HL-60/S4 treated with phorbol 12-myristate 13-acetate at 8.2 ng/mL for 4 days and 3 days (cell line): ENCODE measurements around the gene DTNA.

Experiments used
- in situ Hi-C: fragments of 300-500 bp; cut with MboI; formaldehyde crosslinking; loops from 2 replicates; pipeline ENCODE4 v1.15.0; 2022; ENCODE audit warnings: low sequenced_read_pairs

Gene DTNA

DNA sequence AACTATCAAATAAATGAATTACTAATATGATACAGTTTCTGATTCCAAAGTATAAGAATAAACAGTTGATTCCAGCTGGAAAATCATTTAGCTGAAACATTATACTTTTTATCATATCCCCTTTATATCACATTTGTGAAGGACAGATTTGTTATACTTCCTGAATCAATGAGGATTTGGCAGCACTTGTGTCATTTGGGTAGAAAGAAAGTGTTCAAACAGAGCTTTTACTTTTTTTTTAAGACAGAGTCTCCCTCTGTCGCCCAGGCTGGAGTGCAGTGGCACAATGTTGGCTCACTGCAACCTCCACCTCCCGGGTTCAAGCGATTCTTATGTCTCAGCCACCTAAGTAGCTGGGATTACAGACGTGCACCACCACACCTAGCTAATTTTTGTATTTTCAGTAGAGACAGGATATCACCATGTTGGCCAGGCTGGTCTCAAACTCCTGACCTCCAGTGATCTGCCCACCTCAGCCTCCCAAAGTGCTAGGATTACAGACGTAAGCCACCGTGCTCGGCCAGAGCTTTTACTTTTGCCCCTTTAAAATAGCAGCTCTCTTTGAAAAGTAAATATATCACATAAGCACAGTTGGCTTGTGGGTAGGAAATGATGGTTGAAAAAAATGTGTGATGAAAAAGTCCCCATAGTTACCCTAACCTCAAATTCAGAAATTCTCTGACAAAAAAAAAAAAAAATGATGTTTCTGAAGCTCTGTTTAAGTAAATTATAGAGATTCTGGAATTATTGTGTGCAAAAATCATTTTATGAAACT lies 95.2 kb downstream of the DTNA start:
- in situ Hi-C loops: no loop called here

DNA sequence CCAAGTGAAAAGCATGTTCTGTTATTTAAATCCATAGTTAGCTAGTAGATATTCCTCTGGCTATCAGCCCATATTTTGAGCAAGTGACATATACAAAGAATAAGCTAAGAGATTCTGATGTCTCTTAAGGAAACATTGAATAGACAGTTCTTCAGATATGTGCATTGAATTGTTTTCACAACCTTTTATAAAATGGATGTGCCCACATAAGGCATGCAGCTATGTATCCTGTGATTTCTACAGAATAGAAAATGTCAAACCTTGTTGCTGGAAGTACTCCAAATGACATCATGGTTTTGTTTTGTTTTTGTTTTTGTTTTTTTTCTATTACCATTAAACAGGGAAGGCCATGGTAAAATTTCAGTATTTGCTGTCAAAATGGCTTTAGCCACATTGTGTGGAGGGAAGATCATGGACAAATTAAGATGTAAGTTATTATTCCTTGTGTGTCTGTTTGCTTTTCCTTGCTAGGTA lies 95.8 kb downstream of the DTNA start:
- in situ Hi-C loops: no loop called here

DNA sequence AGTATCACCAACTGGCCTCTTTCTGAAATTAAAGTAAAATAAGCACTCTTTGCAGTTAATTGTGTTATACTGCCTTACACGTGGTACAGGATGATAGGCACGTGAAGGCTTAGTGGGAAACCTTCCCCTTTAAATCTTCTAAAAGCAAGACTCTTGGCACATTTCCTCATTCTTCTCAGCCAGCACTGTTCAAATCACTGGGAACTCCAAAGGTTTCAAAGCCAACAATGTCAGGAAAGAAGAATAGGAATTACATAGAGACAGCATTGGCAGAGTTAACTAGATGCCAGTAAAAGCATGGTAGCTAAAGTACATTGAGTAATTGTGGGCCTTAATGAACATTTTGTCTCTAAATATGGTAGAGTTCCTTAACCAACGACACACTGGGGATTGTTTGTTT lies 96.4 kb downstream of the DTNA start:
- in situ Hi-C loops: no loop called here

DNA sequence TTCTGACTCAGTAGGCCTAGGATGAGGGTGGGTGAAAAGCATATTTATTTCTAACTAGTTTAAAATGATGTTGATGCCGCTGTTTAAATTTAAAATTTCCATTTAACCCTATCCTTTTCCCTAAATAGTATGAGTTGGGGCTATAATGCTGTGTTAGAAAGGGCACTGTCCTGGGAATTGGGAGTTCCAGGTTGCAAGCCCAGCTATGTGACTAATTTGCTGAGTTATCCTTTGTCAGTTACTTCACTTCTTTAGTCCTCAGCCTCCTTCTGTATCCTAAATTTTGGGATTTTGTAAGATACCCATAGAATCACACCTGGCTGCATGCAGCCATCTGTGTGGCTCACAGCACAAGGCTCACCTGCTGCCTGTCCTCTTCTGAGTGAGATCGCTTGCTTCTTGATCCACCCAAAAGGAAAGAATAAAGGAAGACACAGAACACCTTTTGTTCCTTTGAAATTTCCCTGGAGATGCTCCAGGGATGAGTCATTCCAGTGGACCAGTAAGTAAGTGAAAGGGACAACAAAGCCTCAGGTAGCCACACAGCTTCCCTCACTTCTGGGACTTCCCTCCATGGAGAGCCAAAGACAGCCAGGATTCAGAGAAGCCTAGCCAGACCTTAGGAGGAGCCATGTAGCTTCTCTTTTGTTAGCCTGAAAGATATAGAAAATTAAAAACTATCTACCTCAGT lies 97.2 kb downstream of the DTNA start:
- in situ Hi-C loops: no loop called here

DNA sequence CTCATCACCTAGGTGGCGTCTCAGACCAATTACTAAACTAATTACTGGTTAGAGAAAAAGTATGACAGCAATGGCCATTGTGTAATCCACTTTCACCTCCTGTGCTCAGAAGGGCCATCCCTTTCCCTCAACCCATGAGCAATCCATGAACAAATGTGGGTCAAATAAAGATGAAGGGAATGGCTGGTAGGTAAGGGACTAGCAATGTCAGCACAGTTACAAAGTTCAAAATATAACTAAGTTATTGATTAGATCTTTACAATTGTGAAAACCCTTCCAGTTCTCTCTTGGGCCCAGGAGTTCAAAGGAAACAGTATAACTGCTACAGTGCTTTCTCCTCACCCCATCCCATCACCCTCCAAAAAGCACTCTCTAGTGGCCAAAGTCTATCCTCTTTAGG lies 98.3 kb downstream of the DTNA start:
- in situ Hi-C loops: no loop called here

DNA sequence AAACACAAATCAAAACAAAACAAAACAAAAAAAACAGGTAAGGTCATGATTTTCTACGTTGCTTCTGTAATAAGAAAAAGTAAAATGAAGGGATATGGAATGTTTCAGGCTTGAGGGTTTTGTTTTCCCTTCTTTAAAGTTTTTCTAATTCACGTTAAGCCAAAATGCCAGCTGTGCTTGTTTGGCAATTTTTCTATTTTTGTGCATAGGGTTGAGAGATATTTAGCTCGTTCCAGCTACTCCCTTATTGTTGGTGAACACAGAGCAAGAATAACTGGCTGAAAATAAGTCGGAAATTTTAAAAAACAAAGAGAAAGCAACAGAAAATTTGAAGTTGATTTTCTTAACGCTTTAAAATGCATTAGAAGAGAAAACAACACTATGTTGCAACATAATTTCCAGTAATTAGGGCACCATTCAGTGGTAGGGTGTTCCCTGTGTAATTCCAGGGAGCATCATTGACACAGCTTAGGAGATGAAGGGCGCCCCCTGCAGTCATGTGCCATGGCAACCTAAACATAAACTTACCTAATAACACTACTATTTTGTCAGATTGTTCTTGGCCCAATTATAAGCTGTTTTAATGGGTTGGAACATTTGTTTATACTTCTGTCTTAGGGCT lies 99.5 kb downstream of the DTNA start:
- in situ Hi-C loops: no loop called here

DNA sequence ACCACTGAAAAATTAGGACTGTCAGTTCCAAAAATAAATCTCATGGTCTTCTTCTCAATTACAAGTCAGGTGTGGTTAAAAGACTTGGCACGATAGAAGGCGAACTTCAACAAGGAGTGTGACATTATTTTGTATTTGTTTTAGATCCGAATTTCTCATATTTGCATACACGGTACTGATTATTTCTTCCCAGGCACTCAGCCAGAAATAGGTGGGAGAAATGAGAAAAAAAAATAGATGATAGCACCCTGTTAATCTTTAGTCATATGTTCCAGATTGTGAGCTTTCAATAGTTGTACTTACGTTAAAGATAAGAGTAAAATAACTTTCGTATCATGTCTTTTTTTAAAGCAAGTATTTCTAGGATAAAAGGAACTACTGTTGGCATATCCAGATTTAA lies 106.1 kb downstream of the DTNA start:
- in situ Hi-C loops: no loop called here

DNA sequence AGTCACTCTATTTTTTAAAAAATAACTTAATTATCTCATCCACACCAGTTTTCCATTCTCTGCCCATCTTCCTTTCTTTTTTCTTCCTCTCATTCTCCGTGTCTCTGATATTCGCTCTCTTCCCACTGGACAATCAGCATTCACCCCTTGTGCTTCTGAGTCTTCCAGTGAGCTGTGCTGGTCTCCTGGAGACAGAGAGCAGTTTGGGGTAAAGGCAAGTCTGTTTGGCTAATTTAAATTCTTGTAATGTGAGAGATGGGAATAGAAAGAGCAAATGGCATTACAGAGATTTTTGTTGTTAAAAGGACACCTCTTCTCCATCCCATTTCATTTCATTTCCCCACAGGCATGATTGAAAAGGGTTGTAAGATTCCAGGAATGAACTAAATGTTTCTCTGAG lies 107.5 kb downstream of the DTNA start:
- in situ Hi-C loops: no loop called here

DNA sequence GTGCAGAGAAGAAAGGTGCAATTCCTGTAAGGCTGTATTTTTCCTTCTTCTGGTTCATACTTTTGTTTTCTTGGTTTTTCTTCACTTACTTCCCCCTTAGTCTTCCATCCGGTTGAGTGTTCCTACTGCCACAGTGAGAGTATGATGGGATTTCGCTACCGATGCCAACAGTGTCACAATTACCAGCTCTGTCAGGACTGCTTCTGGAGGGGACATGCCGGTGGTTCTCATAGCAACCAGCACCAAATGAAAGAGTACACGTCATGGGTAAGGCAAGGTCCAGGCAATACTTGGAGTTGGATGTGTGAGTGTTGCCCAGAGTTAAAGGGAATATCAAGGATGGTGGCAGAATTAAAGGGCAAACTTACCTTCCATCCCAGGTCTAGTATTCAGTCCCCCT lies 108.0 kb downstream of the DTNA start:
- in situ Hi-C loops: no loop called here

DNA sequence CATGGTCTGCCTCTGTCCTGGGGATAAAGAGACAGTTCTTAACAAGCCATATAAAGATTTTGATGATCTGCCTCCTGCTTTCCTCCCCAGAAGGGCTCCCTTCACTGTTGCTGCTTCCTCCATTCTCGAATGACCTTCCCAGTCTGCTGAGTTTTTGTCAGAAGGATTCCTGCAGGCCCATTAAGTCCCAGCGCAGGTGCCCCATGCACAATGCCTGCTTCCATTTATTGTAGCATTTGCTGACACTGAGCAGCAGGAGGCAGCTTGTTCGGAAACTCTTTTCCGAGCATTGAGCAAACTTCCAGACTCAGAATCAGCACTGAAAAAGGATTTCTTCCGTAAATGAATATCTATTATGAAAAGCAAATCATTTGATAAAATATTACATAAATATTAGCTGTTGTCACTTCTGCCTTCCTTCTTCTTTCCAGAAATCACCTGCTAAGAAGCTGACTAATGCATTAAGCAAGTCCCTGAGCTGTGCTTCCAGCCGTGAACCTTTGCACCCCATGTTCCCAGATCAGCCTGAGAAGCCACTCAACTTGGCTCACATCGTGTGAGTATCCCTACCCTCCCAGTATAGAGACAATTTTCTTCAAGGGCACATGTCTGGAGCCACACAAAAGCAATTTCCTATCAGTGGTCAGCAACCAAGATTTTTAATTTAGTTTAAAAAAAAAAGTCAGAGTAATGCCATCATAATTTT lies 110.4 kb downstream of the DTNA start:
- in situ Hi-C loops: no loop called here

DNA sequence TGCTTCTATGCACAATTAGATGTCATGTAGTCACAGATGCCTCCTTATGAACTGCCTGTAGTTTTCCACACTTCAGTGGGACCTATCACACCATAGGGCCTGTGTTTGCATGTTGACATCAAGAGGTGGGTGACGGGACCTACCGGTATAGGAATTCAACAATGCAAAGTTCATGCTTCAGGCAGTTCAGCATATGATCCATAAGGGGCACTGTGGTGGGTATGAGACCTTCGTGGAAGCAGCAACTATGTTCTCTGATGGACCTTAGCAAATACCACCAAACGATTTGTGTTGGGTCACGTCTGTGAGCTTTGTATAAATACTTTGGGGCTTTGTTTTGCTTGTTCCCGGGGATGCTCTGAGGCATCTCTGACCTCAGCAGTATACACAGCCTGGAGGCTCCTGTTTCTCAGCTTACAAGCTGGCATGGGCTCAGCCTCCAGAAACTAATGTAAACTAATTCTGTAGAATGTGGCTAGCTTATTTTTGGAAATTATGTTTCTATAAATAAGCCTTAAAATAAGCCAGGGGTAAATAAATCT lies 111.6 kb downstream of the DTNA start:
- in situ Hi-C loops: no loop called here

DNA sequence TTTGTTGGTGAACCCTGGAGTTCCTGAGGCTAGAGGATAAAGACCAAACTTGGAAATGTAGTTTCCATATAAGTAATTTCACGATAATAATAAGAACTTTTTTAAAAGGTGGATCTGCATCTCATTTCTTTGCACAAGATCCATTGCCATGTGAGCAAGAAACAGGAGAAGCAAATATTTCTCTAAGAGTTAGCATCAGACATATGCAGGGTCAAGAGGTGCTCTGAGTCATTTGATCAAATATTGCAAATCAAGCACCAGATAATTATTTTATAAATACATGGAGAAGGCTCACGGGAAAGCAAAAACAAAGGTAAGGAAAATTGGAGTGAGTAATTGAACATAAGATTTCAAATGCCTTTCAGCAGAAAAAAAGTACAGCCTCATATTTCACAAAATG lies 118.0 kb downstream of the DTNA start:
- in situ Hi-C loops: no loop called here

DNA sequence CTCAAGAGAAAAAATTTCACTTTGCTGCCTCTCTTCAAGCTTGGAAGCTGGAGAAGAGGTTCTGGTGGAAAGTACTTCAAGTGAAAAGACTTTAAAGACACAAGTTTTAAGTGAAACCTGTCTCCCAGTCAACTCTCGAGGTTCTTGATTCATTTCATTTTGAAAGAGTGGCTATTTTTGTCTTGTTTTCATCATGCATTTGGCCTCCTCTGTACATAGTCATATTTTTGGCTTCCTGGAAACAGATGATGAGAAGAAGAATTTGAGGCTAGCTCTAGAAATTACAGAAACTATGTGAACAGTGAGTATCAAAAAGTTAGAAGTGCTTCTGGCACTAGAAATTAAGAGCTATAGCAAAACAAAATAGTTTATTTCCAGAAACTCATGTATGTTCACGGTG lies 124.8 kb downstream of the DTNA start:
- in situ Hi-C loops: no loop called here

DNA sequence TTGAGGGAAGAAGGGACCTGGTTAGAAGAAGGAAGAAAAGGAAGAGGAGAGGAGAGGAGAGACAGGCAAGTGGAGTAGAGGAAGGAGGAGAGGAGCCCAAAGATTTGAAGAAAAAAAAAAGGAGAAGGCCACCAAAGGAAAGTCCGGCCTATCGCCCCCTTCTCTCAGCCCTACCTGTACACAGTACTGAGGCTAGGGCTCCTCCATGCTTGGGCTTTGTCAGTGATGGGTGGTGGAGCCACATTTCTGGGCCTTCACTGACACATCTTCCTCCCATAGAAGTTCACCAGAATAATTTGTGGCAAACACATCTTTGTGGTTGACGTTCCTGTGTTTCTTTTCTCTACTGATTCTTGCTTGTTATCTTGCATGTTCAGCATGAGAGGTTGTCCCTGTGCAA lies 125.4 kb downstream of the DTNA start:
- in situ Hi-C loops: no loop called here

DNA sequence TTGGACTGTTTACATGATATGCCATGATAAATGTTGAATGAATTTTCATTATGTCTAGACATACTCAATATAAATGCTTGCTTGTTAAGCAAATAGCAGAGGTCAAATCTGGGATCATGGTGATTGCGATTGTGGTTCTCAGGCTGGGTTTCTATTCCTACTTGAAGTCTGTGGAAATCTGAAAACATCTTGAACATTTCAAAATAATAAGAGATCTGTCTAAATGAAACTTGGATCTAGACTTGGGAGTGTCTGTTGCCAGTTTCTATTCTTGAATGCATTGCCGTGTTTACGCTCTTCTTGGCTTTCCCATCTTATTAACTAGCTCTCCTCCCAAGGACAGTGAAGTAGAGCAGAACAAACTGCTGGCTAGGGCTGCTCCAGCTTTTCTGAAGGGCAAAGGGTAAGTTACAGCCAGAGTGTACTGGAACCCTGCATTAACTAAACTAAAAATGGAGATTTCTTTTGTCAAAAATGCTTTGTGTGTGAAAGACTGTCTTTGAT lies 127.7 kb downstream of the DTNA start:
- in situ Hi-C loops: no loop called here

DNA sequence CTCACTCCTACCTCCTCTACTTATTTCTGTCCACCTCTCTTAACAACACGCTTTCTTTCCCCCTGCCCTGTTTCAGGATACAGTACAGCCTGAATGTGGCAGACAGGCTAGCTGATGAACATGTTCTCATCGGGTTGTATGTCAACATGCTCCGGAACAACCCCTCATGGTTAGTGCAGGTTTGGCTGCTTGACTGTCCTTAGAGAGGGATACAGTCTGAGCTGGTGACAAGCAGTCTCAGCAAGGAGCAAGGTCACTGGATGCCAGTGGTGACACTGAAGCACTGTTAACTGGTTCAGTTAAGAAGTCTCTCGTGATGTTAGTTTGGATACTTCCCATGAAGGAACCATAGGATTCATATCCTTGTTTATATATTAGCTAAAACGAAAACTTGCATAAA lies 128.6 kb downstream of the DTNA start:
- in situ Hi-C loops: no loop called here

DNA sequence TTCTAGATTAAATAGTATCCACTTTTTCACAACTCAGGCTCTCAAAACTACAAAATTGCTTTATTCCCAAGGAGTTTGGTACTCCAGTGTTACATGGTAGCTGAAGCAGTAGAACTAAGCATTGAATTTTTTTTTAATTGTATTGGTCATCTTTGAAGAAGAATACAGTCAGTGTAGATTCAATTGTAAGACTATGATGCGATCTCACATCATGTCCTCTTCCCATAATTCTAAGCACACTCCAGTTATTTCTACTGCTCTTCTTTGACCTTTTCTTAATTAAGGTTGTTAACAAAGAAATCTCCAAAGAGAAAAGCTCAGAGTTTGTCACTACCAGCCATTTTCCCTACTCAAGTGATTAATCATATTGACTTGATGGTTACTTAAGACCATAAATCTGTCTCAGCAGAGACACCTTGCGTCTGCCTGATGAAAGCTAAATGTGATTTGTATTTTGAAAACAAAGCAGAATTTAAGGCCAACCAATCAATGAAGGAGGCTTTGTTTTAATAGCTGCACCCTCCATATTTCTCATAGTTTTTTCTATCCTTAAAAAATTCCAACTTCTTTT lies 130.2 kb downstream of the DTNA start:
- in situ Hi-C loops: no loop called here

DNA sequence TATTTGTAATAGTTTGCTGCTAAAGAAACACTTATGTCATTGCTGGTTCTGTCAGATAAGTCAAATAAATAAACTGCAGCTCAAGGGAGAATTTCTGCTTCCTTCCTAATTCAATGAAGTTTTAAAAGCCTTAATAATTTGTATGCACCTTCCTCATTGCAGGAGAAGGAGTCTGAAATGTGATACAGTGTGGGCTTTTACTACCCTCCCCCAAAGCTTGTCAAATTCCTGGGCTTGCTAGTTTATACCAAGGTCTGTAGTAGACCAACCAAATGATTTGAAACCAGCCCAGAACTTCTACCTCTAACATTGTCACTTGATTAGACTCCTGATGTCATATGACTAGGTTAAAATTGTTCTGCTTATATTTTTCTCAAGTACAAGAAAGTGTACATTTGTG lies 131.8 kb downstream of the DTNA start:
- in situ Hi-C loops: no loop called here

DNA sequence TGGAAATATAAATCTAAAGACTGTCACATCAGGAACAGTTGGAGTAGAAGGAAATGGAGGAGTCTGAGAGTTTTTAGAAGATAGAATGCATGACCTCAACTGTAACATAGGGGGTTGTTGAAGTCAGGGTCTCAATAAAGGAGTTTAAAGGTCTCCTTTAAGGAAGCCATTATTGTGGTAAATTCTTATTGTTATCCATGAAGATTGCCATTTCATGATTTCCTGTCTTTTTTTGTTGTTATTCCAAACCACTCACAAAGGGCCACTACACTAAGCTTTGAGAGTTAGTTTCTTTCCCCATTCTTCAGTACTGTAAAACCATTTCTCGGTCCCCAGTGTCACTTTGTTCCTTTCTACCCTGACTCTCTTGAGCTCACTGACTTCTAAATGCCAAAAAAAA lies 134.0 kb downstream of the DTNA start:
- in situ Hi-C loops: no loop called here

DNA sequence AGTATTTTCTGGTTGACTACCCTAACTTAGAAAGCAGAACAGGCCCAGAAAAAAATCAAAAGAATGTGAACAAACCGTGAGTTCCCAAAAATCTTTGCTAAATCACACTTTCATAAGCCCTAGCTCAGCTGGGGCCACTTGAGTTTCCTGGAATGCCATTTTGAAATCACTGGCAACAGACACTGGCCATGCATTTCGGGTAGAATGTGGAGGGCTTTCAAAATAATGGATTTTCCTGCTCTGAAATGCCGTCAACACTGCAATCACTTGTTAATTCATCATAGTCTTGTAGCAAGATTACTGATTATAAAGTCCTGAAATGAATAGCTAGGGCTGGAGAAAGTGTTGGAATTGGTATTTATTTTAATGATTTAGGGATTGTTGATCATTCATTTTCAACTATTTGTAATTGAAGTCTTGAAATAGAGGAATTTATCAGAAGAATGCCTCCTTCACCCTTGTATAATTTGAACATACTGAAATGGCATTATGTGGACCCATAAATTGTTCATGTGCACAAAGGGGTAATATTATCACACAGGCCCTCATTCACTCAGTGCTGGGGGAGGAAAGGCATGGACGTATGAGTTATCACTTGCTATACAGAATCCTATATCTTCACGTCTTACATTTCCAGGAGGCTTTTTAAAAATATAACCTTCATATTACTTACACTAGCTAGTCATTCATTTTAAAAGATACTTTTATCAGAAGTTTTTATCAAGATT lies 134.8 kb downstream of the DTNA start:
- in situ Hi-C loops: no loop called here
